ENCODE results near the gene RILPL1.

DNA sequence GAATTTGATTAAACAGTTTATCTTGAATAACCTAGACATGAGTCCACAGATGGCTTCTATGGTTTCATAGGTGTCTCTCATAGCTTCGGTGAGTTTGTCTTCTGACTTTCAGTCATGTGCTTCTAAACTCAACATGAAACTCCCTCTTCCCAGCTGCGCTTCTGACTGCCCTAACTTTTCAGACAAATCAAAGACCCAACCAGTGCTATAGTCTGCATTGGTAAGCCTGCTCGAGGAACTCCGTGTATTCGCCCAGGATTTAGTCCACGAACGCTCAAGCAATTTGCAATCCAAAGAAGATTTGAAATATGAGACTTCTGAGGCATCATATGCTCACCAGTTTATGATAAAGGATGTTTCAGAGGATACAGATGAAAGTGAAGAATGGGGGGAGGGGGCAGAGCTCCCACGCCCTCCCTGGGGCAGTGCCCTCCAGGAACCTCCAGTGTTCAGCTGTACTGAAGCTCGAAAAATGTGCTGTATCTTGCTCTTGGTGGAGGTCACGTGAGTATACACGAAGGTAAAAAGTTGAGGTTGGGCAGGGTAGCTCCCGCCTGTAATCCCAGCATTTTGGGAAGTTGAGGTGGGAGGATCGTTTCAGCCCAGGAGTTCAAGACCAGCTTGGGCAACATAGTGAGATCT is 91.9 kb downstream of the RILPL1 start:
- TF ChIP-seq EZH2phosphoT487 (IDR thresholded peaks at IDR 0.05; ENCODE audit: insufficient read depth, low read depth), result no peak
- TF ChIP-seq EZH2 (IDR thresholded peaks at IDR 0.05; ENCODE audit: insufficient read depth, poor library complexity, severe bottlenecking), result no peak

Data from GM23248 (cell line).